Subcutaneous adipose tissue (tissue), 4 donors: ENCODE measurements around the gene LRMDA. TPM values are rescaled to one million over a fixed set of nuclear protein-coding genes. Genes with fewer than 3 reads are reported as not detected.

ENCODE experiments used
- total RNA-seq, 4 donors: library from RNA; depleted of rRNA; stranded (reverse); fragments of >200 nt; gene quantifications; one replicate each; pipeline ENCODE4 v1.1.0, GENCODE V29; 2016
- TF ChIP-seq, protein P1 (sequence below): fragments of 450-650 bp; IDR thresholded peaks from one replicate; pipeline ENCODE4 v1.5.1; 2016; ENCODE audit warnings: low read depth, mild to moderate bottlenecking, control low read depth, antibody characterized with exemption, moderate library complexity

The LRMDA gene
- total RNA-seq, 4 donors from 2014 or later, result 17.4 to 92.1 (median 22.8) TPM

DNA sequence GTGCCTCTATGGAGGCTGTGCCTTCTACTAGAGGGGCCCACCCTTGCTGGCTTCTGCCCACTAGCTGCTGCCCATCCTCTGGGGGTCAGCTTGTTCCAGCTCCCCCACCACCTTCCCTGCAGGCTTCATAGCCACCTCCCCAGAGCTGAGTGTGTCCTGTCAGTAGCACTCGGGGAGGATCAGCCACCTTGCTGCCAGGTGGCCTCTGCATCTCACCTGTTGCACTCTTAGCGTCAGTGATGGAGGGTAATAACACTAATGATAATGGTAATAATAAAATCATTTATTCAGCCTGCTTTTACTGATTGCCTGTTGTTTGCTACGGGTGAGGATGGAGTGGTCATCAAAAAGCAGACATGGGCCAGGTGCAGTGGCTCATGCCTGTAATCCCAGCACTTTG, 377.6 kb downstream of the LRMDA start:
- TF ChIP-seq, protein P1, sequence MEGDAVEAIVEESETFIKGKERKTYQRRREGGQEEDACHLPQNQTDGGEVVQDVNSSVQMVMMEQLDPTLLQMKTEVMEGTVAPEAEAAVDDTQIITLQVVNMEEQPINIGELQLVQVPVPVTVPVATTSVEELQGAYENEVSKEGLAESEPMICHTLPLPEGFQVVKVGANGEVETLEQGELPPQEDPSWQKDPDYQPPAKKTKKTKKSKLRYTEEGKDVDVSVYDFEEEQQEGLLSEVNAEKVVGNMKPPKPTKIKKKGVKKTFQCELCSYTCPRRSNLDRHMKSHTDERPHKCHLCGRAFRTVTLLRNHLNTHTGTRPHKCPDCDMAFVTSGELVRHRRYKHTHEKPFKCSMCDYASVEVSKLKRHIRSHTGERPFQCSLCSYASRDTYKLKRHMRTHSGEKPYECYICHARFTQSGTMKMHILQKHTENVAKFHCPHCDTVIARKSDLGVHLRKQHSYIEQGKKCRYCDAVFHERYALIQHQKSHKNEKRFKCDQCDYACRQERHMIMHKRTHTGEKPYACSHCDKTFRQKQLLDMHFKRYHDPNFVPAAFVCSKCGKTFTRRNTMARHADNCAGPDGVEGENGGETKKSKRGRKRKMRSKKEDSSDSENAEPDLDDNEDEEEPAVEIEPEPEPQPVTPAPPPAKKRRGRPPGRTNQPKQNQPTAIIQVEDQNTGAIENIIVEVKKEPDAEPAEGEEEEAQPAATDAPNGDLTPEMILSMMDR, result no peak

DNA sequence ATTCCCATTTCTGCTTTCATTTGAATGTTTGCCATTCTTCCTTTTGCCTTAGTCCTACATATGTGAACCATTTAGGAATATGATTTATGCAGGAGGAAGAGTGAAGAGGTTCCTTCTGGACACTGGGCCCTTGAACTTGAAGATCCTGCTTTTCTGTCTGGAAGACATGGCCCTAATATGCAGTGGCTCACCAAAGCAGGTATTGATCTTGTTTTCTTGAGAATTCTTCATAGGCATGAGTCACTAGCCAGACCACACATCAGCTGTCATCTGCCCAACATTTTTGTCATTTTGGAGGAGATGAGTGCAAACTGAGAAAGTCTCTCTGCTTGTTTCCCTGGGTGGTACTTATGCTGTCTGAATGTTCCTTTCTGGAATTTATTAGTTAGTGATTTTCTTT, 382.6 kb downstream of the LRMDA start:
- TF ChIP-seq, protein P1, result no peak

DNA sequence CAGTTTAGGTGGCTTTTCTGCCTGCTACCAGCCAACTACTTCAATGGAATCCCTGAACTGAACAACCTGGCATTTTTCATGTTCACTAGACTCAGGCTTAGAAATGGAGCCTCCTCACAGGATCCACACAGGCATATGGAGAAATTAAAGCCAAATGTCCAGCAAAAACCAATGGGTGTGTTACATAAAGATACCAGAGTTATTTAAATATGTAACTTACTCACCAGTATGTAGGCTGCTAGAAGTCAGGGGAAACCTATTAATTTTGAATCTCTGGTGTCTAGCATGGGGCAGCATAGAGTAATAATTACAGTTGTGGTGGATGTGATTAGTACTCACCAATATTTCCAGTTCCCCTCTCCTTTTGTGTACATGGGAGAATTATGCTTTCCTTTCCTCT, 383.6 kb downstream of the LRMDA start:
- TF ChIP-seq, protein P1, result no peak

DNA sequence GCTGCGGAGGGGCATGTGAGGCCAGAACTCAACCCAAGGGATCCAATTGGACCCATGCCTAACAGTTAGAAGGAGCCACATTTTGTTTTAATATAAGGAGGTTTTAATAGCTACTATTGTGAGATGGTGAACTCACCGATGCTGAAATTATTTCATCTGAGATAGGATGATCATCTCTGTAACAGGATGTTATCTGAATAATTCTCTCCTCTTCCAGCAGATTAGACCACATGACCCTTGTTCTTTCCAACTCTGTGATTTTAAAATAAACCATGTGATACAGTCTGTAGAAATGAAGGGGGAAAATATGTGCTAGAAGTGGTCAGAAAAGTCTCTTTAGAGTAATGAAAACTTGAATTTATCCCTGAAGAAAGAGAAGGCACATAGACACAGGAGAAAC, 385.8 kb downstream of the LRMDA start:
- TF ChIP-seq, protein P1, result no peak

DNA sequence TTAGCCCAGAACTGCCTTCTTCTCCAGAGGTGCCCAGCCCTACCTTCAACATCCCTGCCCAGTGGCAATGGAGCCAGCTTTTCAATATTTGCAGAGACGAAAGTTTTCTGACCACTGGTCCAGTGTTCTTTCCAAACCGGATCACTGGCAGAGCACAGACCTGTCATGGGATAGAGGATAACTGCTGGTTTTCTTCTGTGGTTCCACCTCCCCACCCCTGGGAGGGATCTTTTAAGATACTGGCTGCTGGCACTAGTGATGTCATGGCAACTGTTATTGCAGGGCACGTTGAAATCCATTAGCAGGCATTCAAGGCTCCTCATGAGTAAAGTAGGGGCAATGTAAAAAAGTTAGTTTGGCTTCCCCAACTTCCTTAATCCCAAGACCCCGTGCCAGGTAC, 387.1 kb downstream of the LRMDA start:
- TF ChIP-seq, protein P1, result no peak

DNA sequence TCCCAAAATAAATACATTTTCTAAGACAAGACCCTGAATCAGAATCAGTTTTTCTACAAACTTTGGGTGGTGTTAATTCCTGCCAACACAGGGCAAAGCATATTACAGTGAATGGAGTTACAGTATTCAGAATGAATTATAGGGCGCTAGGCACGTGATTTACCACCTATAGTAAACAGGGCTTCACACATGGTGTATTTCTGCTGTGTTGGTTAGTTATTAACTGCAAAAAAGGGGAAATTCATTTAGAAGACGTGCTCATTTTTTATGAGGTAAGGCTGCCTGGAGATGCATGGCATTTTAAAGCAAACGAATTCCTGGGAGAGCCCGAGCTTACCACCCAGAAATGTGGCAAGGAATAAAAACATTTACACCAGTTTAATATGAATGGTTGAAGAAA, 393.8 kb downstream of the LRMDA start:
- TF ChIP-seq, protein P1, result no peak

DNA sequence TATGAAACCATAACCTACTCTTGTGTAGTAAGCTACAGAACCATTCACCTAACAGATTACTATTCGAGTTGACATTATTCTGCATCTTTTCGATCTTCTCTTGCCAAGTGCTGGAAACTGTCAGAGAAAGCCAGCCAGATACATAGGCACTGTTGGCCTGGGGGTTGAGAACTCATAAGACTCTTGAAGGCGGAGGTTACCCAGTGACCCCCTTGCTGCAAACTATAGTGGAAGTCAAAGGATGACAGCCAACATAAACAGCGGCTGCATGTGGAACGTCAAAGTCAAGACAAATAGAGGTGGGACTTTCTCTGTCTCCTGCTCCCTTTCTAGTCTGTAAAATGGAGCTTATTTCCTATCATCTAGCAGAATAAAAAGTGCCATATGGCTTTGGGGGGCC, 394.2 kb downstream of the LRMDA start:
- TF ChIP-seq, protein P1, result no peak
